ELF-1 (cell line): ENCODE measurements around the gene THOC7.

ENCODE experiments used
- DNase-seq: peaks from one replicate; pipeline ENCODE4 v3.0.0-alpha.2; 2016; ENCODE audit warnings: low read depth, low spot score

THOC7 gene

GRCh38 chr3:63845215-63845614, 18.4 kb downstream of the THOC7 start:
- DNase-seq, result peak; percentile 21

DNA sequence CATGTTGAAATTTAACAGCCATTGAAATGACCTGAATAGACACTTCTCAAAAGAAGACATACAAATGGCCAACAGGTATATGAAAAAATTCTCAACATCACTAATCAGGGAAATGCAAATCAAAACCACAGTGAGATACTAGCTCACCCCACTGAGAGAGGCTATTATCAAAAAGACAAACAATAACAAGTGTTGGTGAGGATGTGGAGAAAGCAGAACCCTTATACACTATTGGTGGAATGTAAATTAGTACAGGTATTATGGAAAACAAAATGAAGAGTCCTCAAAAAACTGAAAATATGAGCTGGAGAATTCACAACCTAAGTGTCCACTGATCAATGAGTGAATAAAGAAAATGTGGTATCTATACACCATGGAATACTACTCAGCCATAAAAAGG, 21.5 kb downstream of the THOC7 start:
- no peak for DNase-seq

DNA sequence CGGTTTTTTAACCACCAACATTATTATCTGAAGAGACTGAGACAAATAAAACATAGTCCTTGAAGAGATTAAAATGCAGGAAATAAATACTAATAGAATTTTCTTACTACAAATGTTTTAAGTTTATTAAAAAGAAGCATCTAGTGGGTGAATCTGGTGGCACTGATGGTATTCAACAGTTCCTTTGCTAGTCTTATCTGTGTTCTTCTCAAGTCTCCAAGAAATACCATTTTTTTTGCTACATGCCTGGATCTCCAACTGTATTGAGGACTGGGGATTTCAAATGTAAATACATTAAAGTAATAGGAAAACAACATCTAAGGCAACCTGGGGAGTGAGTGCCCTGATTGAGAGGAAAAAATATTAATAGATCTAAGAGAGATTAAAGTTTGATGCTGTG, 21.9 kb downstream of the THOC7 start:
- no peak for DNase-seq

GRCh38 chr3:63832395-63832794, 31.2 kb downstream of the THOC7 start:
- no peak for DNase-seq

- no peak for DNase-seq
Measured at GRCh38 chr3:63830526-63830925, 33.1 kb downstream of the THOC7 start.

DNA sequence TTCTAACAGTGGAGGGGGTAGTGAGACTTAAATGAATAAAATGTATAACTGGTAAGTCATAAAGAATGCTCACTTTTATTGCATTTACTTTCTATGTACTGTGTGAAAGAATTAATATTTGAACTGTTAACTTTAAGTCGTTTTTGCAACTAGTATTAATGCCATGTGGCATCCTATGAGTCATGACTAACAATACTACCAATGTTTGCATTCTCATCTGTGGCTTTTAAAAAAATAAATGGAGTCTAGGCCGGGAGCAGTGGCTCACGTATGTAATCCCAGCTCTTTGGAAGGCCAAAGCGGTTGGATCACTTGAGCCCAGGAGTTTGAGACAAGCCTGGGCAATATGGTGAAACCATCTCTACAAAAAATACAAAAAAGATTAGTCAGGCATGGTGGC, 39.3 kb downstream of the THOC7 start:
- no peak for DNase-seq

- no peak for DNase-seq
Measured at GRCh38 chr3:63819151-63819398, 44.5 kb downstream of the THOC7 start, which contains the start of gene C3orf49. C3orf49 (plus strand) TSS chr3:63819299; CDS start chr3:63819472, 173 bp downstream.

DNA sequence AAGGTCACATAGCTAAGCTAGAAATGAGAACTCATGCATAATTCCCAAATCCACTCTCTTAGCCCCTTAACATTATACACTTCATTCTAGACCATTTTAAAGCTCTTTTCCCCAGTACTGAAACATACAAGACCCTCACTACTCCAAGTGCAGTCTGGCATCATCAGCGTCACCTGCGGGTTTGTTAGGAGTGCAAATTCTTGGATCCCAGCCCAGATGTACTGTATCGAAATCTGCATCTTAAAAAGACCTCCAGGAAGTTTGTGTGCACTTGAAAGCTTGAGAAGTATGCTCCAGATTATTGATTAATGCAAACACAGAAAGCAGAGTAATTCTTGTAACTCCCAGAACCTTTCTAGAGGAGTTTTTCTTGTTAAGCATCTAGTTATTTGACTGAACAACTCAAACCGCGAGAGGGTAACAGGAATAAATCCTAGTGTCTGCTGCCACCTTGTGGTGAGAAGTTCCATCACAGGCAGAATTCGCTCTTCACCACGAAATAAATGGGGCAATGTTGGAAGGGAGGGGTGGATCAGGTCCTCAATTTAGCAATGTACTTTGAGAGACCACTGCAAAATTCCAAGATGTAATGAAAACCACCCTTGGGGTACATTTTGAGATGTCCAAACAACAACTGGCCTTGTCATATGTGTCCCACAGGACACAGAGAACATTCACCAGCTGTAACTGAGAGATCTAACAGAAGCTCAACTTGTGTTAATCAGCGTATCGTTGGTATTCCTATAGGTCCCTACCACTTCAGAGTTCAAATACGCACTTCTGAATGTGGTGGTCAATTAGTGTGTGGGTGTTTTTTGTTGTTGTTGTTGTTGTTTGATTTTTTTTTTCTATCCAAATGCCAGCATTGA, 45.1 kb downstream of the THOC7 start:
- DNase-seq, result peak; percentile 60

DNA sequence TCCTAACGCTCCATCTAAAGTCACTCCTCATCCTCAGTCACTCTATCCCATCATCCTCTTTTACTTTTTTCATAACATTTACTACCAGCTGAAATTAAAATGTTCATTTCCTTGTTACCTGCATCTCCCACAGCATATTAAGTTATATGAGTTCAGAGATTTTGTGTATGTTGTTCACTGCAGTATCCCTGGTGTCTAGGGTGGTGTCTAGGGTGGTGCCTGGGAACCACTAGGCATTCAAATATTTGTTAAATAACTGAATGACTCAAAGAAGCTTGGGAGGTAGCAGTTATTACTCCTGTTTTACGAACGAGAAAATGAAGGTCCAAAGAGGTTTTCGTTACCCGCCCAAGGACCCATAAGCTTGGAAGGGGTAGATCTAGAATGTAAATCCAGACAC, 46.4 kb downstream of the THOC7 start:
- no peak for DNase-seq

DNA sequence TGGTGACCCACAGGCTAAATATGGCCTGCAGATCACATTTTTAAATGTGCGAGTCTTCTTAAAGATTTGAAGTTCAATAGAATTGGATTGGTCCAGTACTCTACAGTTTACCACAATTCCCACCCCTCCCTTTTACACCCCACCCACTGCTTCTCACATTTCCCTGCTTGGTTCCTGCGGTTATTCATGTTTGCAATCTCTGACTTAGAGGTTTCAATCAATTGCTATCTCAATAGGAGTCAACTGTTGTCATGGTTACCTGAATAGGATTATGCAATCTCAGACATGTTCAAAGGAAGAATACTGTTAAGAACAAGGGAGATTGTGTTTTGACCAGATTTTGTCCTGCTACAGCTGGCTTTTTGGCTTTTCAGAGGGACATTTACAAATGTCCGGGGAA, 49.4 kb downstream of the THOC7 start:
- no peak for DNase-seq

- no peak for DNase-seq
Measured at GRCh38 chr3:63809607-63810006, 54.0 kb downstream of the THOC7 start.

DNA sequence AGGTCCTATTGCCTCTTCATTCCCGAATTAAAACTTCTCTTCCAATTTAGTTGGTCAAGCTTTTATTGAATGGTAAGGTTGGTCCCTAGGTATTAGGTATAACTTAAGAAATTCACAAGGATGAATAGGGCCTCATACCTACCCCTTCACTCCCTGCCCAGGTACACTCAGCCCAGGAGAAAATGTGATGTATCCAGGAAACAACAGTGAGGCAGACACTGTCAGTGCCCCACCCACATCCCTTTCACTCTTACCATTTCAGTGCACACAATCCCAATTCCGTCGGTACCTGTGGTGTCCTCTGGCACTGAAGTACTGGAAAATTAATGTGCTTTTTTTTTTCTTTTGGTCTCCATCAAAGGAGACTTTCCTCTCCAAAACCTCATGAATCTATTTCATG, 55.0 kb downstream of the THOC7 start:
- no peak for DNase-seq

- no peak for DNase-seq
Measured at GRCh38 chr3:63807961-63808565, 55.5 kb downstream of the THOC7 start.

GRCh38 chr3:63803911-63804310, 59.7 kb downstream of the THOC7 start:
- no peak for DNase-seq

DNA sequence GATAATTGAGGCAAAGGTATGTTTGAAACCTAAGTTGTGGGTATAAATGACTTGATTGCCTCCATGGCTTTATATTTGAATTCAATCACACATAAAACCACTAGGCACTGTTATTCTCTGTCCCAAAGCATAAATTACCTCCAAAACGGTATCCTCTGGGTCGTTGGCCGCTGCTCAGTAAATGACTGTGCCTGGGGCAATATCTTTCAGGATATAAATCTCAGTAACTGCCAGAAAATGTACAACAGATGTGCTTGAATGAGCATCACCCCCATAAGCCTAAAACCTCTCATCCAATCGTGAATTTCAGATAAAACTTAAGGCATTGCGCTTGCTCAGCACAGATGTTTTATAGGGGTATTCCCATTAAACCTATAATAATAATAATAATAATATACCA, 63.5 kb downstream of the THOC7 start:
- no peak for DNase-seq

DNA sequence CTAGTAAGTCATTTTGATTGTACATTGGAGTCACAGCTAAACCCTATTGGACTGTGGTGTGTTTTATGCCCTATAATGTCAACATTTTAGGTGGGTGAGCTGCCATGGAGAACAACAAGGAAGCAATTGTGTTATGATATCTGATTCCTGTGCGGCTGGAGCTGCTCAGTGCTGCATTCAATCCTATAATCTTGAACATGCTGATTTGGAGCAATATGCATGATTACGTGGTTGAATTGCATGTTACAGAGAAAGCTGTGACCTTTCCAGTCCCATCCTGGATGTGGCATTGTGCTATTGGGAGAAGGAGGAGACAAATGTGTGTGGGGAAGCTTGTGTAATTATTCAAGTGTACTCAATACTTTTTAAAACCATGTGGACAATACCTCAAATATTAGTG, 64.7 kb downstream of the THOC7 start:
- no peak for DNase-seq

DNA sequence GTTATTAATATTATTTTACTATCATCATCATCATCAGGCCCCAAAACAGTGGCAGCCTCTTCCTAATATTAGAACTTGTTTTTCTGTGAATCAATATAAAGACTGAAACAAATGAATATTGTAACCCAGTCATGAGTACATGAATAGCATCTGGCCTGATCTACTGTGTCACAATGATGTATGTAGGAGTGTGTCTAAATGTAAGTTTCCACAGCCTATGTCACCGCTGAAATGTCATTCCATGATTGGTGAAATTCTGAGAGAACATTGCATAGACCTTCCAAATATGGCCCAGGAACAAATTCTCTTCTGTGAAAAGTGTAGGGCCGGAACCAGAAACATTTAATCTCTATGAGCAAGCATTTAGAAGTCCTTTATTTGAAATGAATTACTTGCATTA, 65.1 kb downstream of the THOC7 start:
- DNase-seq, result no peak

GRCh38 chr3:63795438-63795837, 68.2 kb downstream of the THOC7 start:
- DNase-seq, result peak; percentile 54

GRCh38 chr3:63791974-63792373, 71.6 kb downstream of the THOC7 start:
- no peak for DNase-seq
